HepG2 (cell line): ENCODE measurements around the gene PIEZO1. TPM values are rescaled to one million over a fixed set of nuclear protein-coding genes. Genes with fewer than 3 reads are reported as not detected.

ENCODE experiments used
- ATAC-seq: fragments of 200-7000 bp; cut with Tn5 transposase; 3 replicates; pipeline ENCODE4 v1.9.1; 2020; ENCODE audit warnings: mild to moderate bottlenecking, moderate library complexity
- BruUV-seq: library from RNA; stranded (reverse); fragments of 400-500 nt; replicated peaks from 2 replicates; lab custom pipeline; 2021; lab: Mats Ljungman, UMichigan
- CTCF ChIA-PET: fragments of 300-600 bp; formaldehyde crosslinking; extraction: SDS; loops from one replicate; lab custom pipeline; 2021; ENCODE audit warnings: low total read pairs, inconsistent platforms, low intra/inter-chr PET ratio; lab: Yijun Ruan, JAX
- POLR2A ChIA-PET: fragments of 350-600 bp; sonication (Branson Sonifier 250); formaldehyde crosslinking; loops from one replicate; lab custom pipeline; 2020; ENCODE audit warnings: antibody characterized with exemption, inconsistent platforms; lab: Yijun Ruan, JAX
- DNase-seq: peaks from one replicate; pipeline ENCODE4 v3.0.0-alpha.2; 2015; ENCODE audit warnings: low spot score
- FAIRE-seq: peaks from 3 replicates; lab custom pipeline; 2011; peaks lifted over from hg19 to GRCh38; lab: Jason Lieb, UNC
- H2AFZ ChIP-seq: one replicate; pipeline ENCODE4 v1.6.1; 2011; ENCODE audit warnings: low read length, inconsistent platforms
- H3K27ac ChIP-seq: fragments of 300-600 bp; 3 replicates; pipeline ENCODE4 v1.8.0; 2011; ENCODE audit warnings: mixed run types, mild to moderate bottlenecking, mixed read lengths, low read length, inconsistent platforms; ENCODE audit not compliant: insufficient read depth; ENCODE audit errors: extremely low read length
- H3K27me3 ChIP-seq, 2 experiments: fragments of 200-600 bp in 1 of 2; 2 replicates in 1 of 2; 3 replicates in 1 of 2; pipeline versions ENCODE4 v1.6.0 to v1.8.0; 2011; ENCODE audit warnings: low read length in 2 of 2, mild to moderate bottlenecking in 2 of 2, moderate library complexity in 2 of 2, inconsistent platforms in 1 of 2; ENCODE audit not compliant: insufficient read depth in 2 of 2, control insufficient read depth in 1 of 2
- H3K36me3 ChIP-seq, 2 experiments: fragments of 200-600 bp in 1 of 2; replicated peaks in 1 of 2; 2 replicates in 1 of 2; 3 replicates in 1 of 2; pipeline versions ENCODE4 v1.5.1 to v1.8.0; 2011; ENCODE audit warnings: low read length in 2 of 2, inconsistent platforms in 1 of 2; ENCODE audit not compliant: insufficient read depth in 2 of 2, control insufficient read depth in 1 of 2
- H3K4me1 ChIP-seq: 2 replicates; pipeline ENCODE4 v1.5.1; 2012; ENCODE audit warnings: low read length, inconsistent platforms; ENCODE audit not compliant: insufficient read depth
- H3K4me2 ChIP-seq: 2 replicates; pipeline ENCODE4 v1.6.0; 2011; ENCODE audit warnings: low read depth, low read length, inconsistent platforms
- H3K4me3 ChIP-seq, 3 experiments: fragments of 200-600 bp in 1 of 3; sonication (generic), shearing (Covaris generic) in 1 of 3; replicated peaks in 1 of 3; 2 replicates each; pipeline ENCODE4 v1.5.1; 2011 to 2016; ENCODE audit warnings: low read length in 3 of 3, inconsistent platforms in 2 of 3, low read depth in 2 of 3, mild to moderate bottlenecking in 2 of 3, control low read depth in 1 of 3, mixed read lengths in 1 of 3; ENCODE audit not compliant: insufficient read depth in 1 of 3
- H3K79me2 ChIP-seq: one replicate; pipeline ENCODE4 v1.6.1; 2011; ENCODE audit warnings: low read length, inconsistent platforms; ENCODE audit not compliant: insufficient read depth
- H3K9ac ChIP-seq: 2 replicates; pipeline ENCODE4 v1.6.0; 2011; ENCODE audit warnings: mild to moderate bottlenecking, low read depth, low read length, inconsistent platforms; ENCODE audit not compliant: insufficient read depth
- H3K9me3 ChIP-seq: 2 replicates; pipeline ENCODE4 v1.5.1; 2012; ENCODE audit warnings: mild to moderate bottlenecking, low read length
- H4K20me1 ChIP-seq: 2 replicates; pipeline ENCODE4 v1.6.0; 2011; ENCODE audit warnings: inconsistent platforms, mild to moderate bottlenecking, low read length, moderate library complexity; ENCODE audit not compliant: insufficient read depth
- AGO2 ChIP-seq: fragments of 200-400 bp; formaldehyde crosslinking; optimal IDR thresholded peaks from 2 replicates; pipeline ENCODE3; 2017; ENCODE audit warnings: mild to moderate bottlenecking, low read depth, low read length, moderate library complexity
- DNMT1 ChIP-seq: sonication (generic); formaldehyde crosslinking; IDR thresholded peaks from 2 replicates; pipeline ENCODE4 v1.5.1; 2020; ENCODE audit warnings: mild to moderate bottlenecking, missing genetic modification reagents
- DPF2 ChIP-seq: sonication (generic); formaldehyde crosslinking; IDR thresholded peaks from 2 replicates; pipeline ENCODE4 v1.4.0; 2020; ENCODE audit warnings: mild to moderate bottlenecking, low read depth, missing genetic modification reagents, borderline replicate concordance
- NR2F2 ChIP-seq: IDR thresholded peaks from 2 replicates; pipeline ENCODE4 v1.6.1; 2012; ENCODE audit warnings: low read depth, inconsistent platforms, borderline replicate concordance
- RBFOX2 ChIP-seq: fragments of 200-400 bp; formaldehyde crosslinking; IDR thresholded peaks from 2 replicates; pipeline ENCODE4 v1.6.1; 2017; ENCODE audit warnings: low read depth, mild to moderate bottlenecking, low read length
- ZNF253 ChIP-seq: sonication (generic); formaldehyde crosslinking; IDR thresholded peaks from 2 replicates; pipeline ENCODE4 v1.8.0; 2022; ENCODE audit warnings: mild to moderate bottlenecking, missing genetic modification reagents, borderline replicate concordance
- ZNF280B ChIP-seq: sonication (generic); formaldehyde crosslinking; IDR thresholded peaks from 2 replicates; pipeline ENCODE4 v1.5.0; 2020; ENCODE audit warnings: missing genetic modification reagents, mild to moderate bottlenecking, borderline replicate concordance
- WGBS: methylation state at CpG from one replicate; pipeline ENCODE4 v1.1.6; 2017; ENCODE audit warnings: low lambda C conversion rate; 5-methylcytosine and 5-hydroxymethylcytosine counted together
- in situ Hi-C: cut with HindIII; loops from 2 replicates; pipeline ENCODE4 v1.10.0; 2017; ENCODE audit warnings: low pct_unique_long_range_greater_than_20kb; ENCODE audit not compliant: extremely low pct_ligation_motif_present
- intact Hi-C: fragments of 100-400 bp; cut with micrococcal nuclease; formaldehyde crosslinking; loops from one replicate; pipeline ENCODE4 v1.10.0; 2022; ENCODE audit not compliant: unreplicated experiment
- polyA plus RNA-seq, 8 experiments: library from polyadenylated mRNA; depleted of rRNA in 3 of 8; stranded (reverse) in 7 of 8; unstranded in 1 of 8; fragments of >200 nt; fragmentation: Illumina TruSeq in 4 of 8; extraction: Trizol in 4 of 8; gene quantifications; 2 replicates each; pipeline versions ENCODE4 v1.2.1 to v1.2.3, GENCODE V29; 2011 to 2016; ENCODE audit warnings: low read depth in 4 of 8, missing spikeins in 1 of 8, mixed read lengths in 1 of 8; ENCODE audit not compliant: insufficient read depth in 1 of 8
- total RNA-seq, 5 experiments: library from RNA; depleted of rRNA; stranded (reverse); fragments of >200 nt; fragmentation: Illumina TruSeq; extraction: Trizol; gene quantifications; 2 replicates each; pipeline ENCODE4 v1.2.3, GENCODE V29; 2016; ENCODE audit warnings: low read depth in 1 of 5

The PIEZO1 gene
- total and polyA plus RNA-seq, 2 of the 13 experiments (the other 11 are each of a cell fraction or from before 2014, with no cell fraction given), result 67.9 to 85.0 TPM

- WGBS, result 97% methylated on average over 30 of the region's 32 CpGs
- BruUV-seq, result no TSS peak
- POLR2A ChIA-PET, result interaction anchor here (1.0 to 2.2 kb wide), 2 partner anchors 9 to 11 kb away, joined by 4 to 10 read pairs; no protein-coding TSS in a partner anchor
- DNase-seq (no peak), FAIRE-seq (no peak), ATAC-seq (no peak)
- Histone ChIP-seq H3K27me3 (no peaks in the 10 kb centered on the region), H3K79me2 (peaks cover 40% of the 10 kb centered on the region), H3K36me3 (peaks cover 2 to 5% of the 10 kb centered on the region in 2 experiments; a peak in 2 of 5 replicates), H2AFZ (no peak overlapping the region), H4K20me1 (peaks cover 13% of the 10 kb centered on the region; the same call in 1 of the 2 replicates), H3K9me3 (no peaks in the 10 kb centered on the region), H3K9ac (no peak overlapping the region), H3K27ac (no peak overlapping the region), H3K4me2 (no peak overlapping the region), H3K4me3 (no peak overlapping the region), H3K4me1 (peaks cover 33% of the 10 kb centered on the region)
- CTCF ChIA-PET, result no interaction called here
- intact Hi-C loops (no loop called here), in situ Hi-C loops (no loop called here)
- no peak for TF ChIP-seq ZNF253 (CRISPR knock-in tag)
- TF ChIP-seq AGO2, result peak; percentile 48
- peak; percentile 55; the same call in 1 of the 2 replicates for TF ChIP-seq DNMT1 (CRISPR knock-in tag)
- TF ChIP-seq ZNF280B (CRISPR knock-in tag), result peak; percentile 6; the same call in 1 of the 2 replicates
- no peak for TF ChIP-seq DPF2 (CRISPR knock-in tag)
- TF ChIP-seq NR2F2, result no peak
- TF ChIP-seq RBFOX2, result 0 out of 2 replicates have a peak, but pooled peaks have one; percentile 29
These were observed 10.3 kb downstream of the PIEZO1 start for GRCh38 chr16:88774544-88775393.
